ENCODE data around the gene ZNF132. TPM values are rescaled to one million over a fixed set of nuclear protein-coding genes. Genes with fewer than 3 reads are reported as not detected.

ZNF132 gene
- total RNA-seq, 1 experiment from 2014 or later = not detected

DNA sequence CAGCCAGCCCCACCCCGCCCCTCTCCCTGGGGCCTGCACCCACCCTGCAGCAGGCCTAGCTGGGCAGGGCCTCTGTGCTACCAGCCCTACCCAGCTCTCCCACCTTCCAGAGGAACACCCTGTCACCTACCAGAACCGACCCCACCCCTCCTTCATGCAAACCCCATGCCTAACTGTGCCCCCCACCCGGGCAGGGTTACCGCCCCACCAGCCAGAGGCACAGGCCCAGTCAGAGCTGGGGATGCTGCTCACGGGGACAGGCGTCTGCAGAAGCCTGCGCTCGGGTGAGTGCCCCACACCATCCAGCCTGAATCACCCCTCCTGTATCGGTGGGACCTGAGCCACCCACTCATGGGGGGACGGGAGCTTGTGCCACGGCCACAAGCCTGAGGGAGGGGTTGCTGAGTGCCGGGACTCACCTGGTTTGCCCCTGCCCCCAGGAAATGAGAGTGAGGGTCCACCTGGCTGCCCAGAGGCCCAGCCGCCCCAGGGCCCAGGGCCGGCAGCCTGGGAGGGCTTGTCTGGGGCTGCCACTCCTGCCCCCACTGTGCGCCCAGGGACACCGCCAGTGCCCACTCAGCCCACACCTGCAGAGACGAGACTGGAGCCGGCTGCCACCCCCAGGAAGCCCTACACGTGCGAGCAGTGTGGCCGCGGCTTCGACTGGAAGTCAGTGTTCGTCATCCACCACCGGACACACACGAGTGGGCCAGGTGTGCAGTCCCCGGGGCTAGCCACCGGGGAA lies 40.0 kb upstream of the ZNF132 start:
- DNase-seq (ENCODE audit: low read depth, low spot score) (no peak), ATAC-seq (no peak)
- CTCF ChIA-PET = no interaction called here
- no TSS peak for BruUV-seq (replicated peaks)
- Histone ChIP-seq H3K27me3 (ENCODE audit: insufficient read depth, low read length) (no peaks in the 10 kb centered on the region), H4K20me1 (ENCODE audit: insufficient read depth) (no peaks in the 10 kb centered on the region), H3K9me3 (ENCODE audit: control insufficient read depth in 1 of 2, insufficient read depth in 1 of 2, low read depth in 1 of 2, low read length in 2 of 2) (no peaks in the 10 kb centered on the region), H3K4me1 (ENCODE audit: control insufficient read depth in 1 of 2, insufficient read depth in 2 of 2, low read length in 2 of 2) (peaks cover 9 to 21% of the 10 kb centered on the region in 2 experiments), H3K4me3 (replicated peaks in 1 of 2; ENCODE audit: low read depth in 1 of 2, low read length in 2 of 2) (no peak overlapping the region), H3K27ac (ENCODE audit: low read depth, low read length) (no peak overlapping the region), H3K9ac (ENCODE audit: low read length) (no peak overlapping the region), H3K4me2 (ENCODE audit: low read length) (no peak overlapping the region), H2AFZ (ENCODE audit: low read depth, low read length, poor library complexity, severe bottlenecking) (no peak overlapping the region), H3K9me2 (ENCODE audit: insufficient read depth) (no peaks in the 10 kb centered on the region), H3K36me3 (ENCODE audit: control insufficient read depth in 1 of 2, insufficient read depth in 2 of 2, low read length in 2 of 2) (no peaks in the 10 kb centered on the region), H3K79me2 (ENCODE audit: insufficient read depth, low read length) (no peaks in the 10 kb centered on the region)
- intact Hi-C loops (cut with micrococcal nuclease) = no loop called here
- RAD21 ChIA-PET (ENCODE audit: low non-redundant PET in 1 of 2, low total read pairs in 2 of 2, uncharacterized antibody in 2 of 2, unreplicated experiment in 2 of 2) = no interaction called here
- no peak for TF ChIP-seq EZH2phosphoT487 (IDR thresholded peaks at IDR 0.05; ENCODE audit: borderline replicate concordance)
- TF ChIP-seq SRF (IDR thresholded peaks at IDR 0.05; ENCODE audit: low read depth) = no peak
- TF ChIP-seq, protein P1, sequence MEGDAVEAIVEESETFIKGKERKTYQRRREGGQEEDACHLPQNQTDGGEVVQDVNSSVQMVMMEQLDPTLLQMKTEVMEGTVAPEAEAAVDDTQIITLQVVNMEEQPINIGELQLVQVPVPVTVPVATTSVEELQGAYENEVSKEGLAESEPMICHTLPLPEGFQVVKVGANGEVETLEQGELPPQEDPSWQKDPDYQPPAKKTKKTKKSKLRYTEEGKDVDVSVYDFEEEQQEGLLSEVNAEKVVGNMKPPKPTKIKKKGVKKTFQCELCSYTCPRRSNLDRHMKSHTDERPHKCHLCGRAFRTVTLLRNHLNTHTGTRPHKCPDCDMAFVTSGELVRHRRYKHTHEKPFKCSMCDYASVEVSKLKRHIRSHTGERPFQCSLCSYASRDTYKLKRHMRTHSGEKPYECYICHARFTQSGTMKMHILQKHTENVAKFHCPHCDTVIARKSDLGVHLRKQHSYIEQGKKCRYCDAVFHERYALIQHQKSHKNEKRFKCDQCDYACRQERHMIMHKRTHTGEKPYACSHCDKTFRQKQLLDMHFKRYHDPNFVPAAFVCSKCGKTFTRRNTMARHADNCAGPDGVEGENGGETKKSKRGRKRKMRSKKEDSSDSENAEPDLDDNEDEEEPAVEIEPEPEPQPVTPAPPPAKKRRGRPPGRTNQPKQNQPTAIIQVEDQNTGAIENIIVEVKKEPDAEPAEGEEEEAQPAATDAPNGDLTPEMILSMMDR (IDR thresholded peaks at IDR 0.05 in 2 of 3, conservative IDR thresholded peaks at IDR 0.05 in 1 of 3; ENCODE audit: borderline replicate concordance in 1 of 3, insufficient read depth in 1 of 3, low read depth in 2 of 3, low read length in 2 of 3) = no peak
- TF ChIP-seq RAD21 (IDR thresholded peaks at IDR 0.05; ENCODE audit: low read depth) = no peak
- no peak for TF ChIP-seq SIN3A (IDR thresholded peaks at IDR 0.05; ENCODE audit: low read depth)
- no peak for TF ChIP-seq SP1 (IDR thresholded peaks at IDR 0.05; ENCODE audit: low read depth)
- TF ChIP-seq ZFX (IDR thresholded peaks at IDR 0.05) = no peak
- POLR2A ChIA-PET = no interaction called here

DNA sequence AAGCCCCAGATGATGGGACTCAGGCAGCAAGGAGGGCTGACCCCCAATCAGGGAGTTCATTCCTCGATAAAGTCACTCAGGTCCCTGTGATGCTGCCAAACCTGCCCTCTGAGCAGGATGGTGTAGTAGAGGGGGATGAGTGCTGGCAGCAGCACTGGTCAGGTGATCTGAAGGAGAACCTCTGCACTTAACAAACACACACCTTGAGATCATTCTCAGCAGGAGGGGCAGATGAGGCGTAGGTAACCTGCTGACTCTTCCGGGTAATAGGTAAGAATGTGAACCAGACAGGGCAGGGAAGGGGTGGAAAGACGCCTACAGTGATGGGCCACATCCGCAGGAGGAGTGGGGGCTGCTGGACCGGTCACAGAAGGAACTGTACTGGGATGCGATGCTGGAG lies 39.4 kb upstream of the ZNF132 start:
- no peak overlapping the region for H2AFZ ChIP-seq (ENCODE audit: low read depth, low read length, poor library complexity, severe bottlenecking)
- ChIA-PET POLR2A (no interaction called here), RAD21 (ENCODE audit: low non-redundant PET in 1 of 2, low total read pairs in 2 of 2, uncharacterized antibody in 2 of 2, unreplicated experiment in 2 of 2) (no interaction called here), CTCF (no interaction called here)
- peaks cover 13 to 25% of the 10 kb centered on the region in 2 experiments for H3K4me1 ChIP-seq (ENCODE audit: control insufficient read depth in 1 of 2, insufficient read depth in 2 of 2, low read length in 2 of 2)
- no peaks in the 10 kb centered on the region for H3K79me2 ChIP-seq (ENCODE audit: insufficient read depth, low read length)
- intact Hi-C loops (cut with micrococcal nuclease) = no loop called here
- H3K9ac ChIP-seq (ENCODE audit: low read length) = no peak overlapping the region
- no peaks in the 10 kb centered on the region for H3K27me3 ChIP-seq (ENCODE audit: insufficient read depth, low read length)
- H3K9me3 ChIP-seq (ENCODE audit: control insufficient read depth in 1 of 2, insufficient read depth in 1 of 2, low read depth in 1 of 2, low read length in 2 of 2) = no peaks in the 10 kb centered on the region
- BruUV-seq (replicated peaks) = no TSS peak
- H3K36me3 ChIP-seq (ENCODE audit: control insufficient read depth in 1 of 2, insufficient read depth in 2 of 2, low read length in 2 of 2) = no peaks in the 10 kb centered on the region
- no peaks in the 10 kb centered on the region for H4K20me1 ChIP-seq (ENCODE audit: insufficient read depth)
- H3K27ac ChIP-seq (ENCODE audit: low read depth, low read length) = no peak overlapping the region
- DNase-seq (ENCODE audit: low read depth, low spot score) = no peak
- ATAC-seq = no peak
- H3K4me3 ChIP-seq (replicated peaks in 1 of 2; ENCODE audit: low read depth in 1 of 2, low read length in 2 of 2) = no peak overlapping the region
- H3K4me2 ChIP-seq (ENCODE audit: low read length) = no peak overlapping the region
- no peaks in the 10 kb centered on the region for H3K9me2 ChIP-seq (ENCODE audit: insufficient read depth)
- TF ChIP-seq EZH2 (IDR thresholded peaks at IDR 0.05) (no peak), ELF1 (IDR thresholded peaks at IDR 0.05; ENCODE audit: borderline replicate concordance, low read depth) (no peak), SRF (IDR thresholded peaks at IDR 0.05; ENCODE audit: low read depth) (no peak)
- TF ChIP-seq, protein P1 (IDR thresholded peaks at IDR 0.05 in 2 of 3, conservative IDR thresholded peaks at IDR 0.05 in 1 of 3; ENCODE audit: borderline replicate concordance in 1 of 3, insufficient read depth in 1 of 3, low read depth in 2 of 3, low read length in 2 of 3) = no peak
- TF ChIP-seq, protein P2, sequence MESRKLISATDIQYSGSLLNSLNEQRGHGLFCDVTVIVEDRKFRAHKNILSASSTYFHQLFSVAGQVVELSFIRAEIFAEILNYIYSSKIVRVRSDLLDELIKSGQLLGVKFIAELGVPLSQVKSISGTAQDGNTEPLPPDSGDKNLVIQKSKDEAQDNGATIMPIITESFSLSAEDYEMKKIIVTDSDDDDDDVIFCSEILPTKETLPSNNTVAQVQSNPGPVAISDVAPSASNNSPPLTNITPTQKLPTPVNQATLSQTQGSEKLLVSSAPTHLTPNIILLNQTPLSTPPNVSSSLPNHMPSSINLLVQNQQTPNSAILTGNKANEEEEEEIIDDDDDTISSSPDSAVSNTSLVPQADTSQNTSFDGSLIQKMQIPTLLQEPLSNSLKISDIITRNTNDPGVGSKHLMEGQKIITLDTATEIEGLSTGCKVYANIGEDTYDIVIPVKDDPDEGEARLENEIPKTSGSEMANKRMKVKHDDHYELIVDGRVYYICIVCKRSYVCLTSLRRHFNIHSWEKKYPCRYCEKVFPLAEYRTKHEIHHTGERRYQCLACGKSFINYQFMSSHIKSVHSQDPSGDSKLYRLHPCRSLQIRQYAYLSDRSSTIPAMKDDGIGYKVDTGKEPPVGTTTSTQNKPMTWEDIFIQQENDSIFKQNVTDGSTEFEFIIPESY (IDR thresholded peaks at IDR 0.05; ENCODE audit: extremely low read depth, insufficient replicate concordance, low read length) = no peak

All from HCT116 (cell line).